KMS-11 (cell line): ENCODE data around the gene SH3GLB2.

Experiments
- H2AFZ ChIP-seq: fragments of 200-600 bp; sonication (generic); 2 replicates; pipeline ENCODE4 v1.6.1; 2016; ENCODE audit warnings: antibody characterized with exemption, mixed run types, low read depth
- H3K27ac ChIP-seq: fragments of 200-600 bp; sonication (generic); 2 replicates; pipeline ENCODE4 v1.6.1; 2016; ENCODE audit warnings: mild to moderate bottlenecking, mixed run types
- H3K27me3 ChIP-seq: fragments of 200-600 bp; sonication (generic); 2 replicates; pipeline ENCODE4 v1.6.1; 2017; ENCODE audit warnings: mild to moderate bottlenecking, low read depth, mixed run types, moderate library complexity; ENCODE audit not compliant: insufficient read depth
- H3K36me3 ChIP-seq: fragments of 200-600 bp; sonication (generic); 2 replicates; pipeline ENCODE4 v1.6.1; 2017; ENCODE audit warnings: mild to moderate bottlenecking, mixed run types; ENCODE audit not compliant: insufficient read depth
- H3K4me1 ChIP-seq: fragments of 200-600 bp; sonication (generic); 2 replicates; pipeline ENCODE4 v1.6.1; 2016; ENCODE audit warnings: mild to moderate bottlenecking, low read depth, mixed run types; ENCODE audit not compliant: poor library complexity, severe bottlenecking
- H3K4me2 ChIP-seq: fragments of 200-600 bp; sonication (generic); 2 replicates; pipeline ENCODE4 v1.7.0; 2016; ENCODE audit warnings: mild to moderate bottlenecking, mixed run types
- H3K4me3 ChIP-seq: fragments of 200-600 bp; sonication (generic); IDR thresholded peaks from 2 replicates; pipeline ENCODE4 v1.6.1; 2017; ENCODE audit warnings: low read depth, low read length, mixed read lengths; ENCODE audit not compliant: insufficient read depth
- H3K79me2 ChIP-seq: fragments of 200-600 bp; sonication (generic); 2 replicates; pipeline ENCODE4 v1.6.1; 2016; ENCODE audit warnings: low read depth, mixed run types; ENCODE audit not compliant: insufficient read depth
- H3K9ac ChIP-seq: fragments of 200-600 bp; sonication (generic); 2 replicates; pipeline ENCODE4 v1.6.1; 2016; ENCODE audit warnings: mild to moderate bottlenecking, mixed run types
- H4K20me1 ChIP-seq: fragments of 200-600 bp; sonication (generic); 2 replicates; pipeline ENCODE4 v1.6.1; 2016; ENCODE audit warnings: mild to moderate bottlenecking, mixed run types; ENCODE audit not compliant: insufficient read depth
- TF ChIP-seq, protein P1 (sequence below): fragments of 200-600 bp; sonication (generic); conservative IDR thresholded peaks from 2 replicates; pipeline ENCODE4 v1.6.1; 2017; ENCODE audit warnings: low read depth, mild to moderate bottlenecking, antibody characterized with exemption, low read length, moderate library complexity, mixed read lengths

Gene SH3GLB2

DNA sequence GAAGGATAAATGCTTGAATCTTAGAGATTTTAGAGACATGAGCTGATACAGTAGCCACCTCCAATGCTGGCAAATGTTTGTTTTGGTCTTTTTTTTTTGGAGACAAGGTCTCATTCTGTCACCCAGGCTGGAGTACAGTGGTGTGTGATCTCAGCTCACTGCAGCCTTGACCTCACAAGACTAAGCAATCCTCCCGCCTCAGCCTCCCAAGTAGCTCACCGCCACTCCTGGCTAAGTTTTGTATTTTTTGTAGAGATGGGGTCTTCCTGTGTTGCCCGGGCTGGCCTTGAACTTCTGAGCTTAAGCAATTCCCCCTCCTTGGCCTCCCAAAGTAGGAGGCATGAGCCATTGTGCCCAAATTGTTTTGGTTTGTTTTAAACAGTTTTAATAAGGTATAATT lies 46.0 kb upstream of the SH3GLB2 start:
- Histone ChIP-seq H3K27me3 (no peaks in the 10 kb centered on the region), H3K9ac (no peak overlapping the region), H3K36me3 (no peaks in the 10 kb centered on the region), H3K4me2 (no peak overlapping the region), H3K79me2 (no peaks in the 10 kb centered on the region), H4K20me1 (no peaks in the 10 kb centered on the region), H3K4me1 (no peaks in the 10 kb centered on the region), H2AFZ (no peak overlapping the region), H3K4me3 (no peak overlapping the region), H3K27ac (no peak overlapping the region)
- TF ChIP-seq, protein P1, sequence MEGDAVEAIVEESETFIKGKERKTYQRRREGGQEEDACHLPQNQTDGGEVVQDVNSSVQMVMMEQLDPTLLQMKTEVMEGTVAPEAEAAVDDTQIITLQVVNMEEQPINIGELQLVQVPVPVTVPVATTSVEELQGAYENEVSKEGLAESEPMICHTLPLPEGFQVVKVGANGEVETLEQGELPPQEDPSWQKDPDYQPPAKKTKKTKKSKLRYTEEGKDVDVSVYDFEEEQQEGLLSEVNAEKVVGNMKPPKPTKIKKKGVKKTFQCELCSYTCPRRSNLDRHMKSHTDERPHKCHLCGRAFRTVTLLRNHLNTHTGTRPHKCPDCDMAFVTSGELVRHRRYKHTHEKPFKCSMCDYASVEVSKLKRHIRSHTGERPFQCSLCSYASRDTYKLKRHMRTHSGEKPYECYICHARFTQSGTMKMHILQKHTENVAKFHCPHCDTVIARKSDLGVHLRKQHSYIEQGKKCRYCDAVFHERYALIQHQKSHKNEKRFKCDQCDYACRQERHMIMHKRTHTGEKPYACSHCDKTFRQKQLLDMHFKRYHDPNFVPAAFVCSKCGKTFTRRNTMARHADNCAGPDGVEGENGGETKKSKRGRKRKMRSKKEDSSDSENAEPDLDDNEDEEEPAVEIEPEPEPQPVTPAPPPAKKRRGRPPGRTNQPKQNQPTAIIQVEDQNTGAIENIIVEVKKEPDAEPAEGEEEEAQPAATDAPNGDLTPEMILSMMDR: no peak

DNA sequence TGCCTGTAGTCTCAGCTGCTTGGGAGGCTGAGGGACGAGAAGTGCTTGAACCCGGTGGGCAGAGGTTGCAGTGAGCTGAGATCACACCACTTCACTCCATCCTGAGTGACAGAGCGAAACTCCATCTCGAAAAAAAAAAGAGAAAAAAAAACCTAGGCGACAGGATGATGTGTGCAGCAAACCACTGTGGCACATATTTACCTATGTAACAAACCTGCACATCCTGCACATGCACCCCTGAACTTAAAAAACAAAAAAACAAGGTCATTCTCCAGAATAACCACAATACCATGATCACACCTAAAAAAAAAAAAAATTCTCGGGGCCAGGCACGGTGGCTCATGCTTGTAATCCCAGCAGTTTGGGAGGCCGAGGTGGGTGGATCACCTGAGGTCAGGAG lies 45.3 kb upstream of the SH3GLB2 start:
- H3K27ac ChIP-seq: no peak overlapping the region

DNA sequence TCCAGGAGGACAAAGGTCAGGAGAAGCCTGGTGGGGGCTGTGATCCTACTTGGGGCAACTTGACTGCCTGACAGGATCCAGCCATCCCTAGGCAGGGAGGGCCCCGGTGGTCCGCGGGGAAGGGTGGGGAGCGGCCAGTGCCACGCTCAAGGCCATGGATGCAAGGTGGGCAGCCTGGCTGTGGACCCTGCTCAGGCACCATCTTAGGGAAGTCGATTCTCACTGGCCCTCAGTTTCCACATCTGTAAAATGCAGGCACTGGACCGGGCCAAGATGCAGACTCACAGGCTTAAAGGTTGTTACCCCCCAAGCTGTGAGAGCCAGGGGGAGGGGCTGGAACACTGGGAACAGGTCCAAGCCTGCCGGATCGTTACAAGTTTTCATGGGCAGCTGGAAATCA lies 44.0 kb upstream of the SH3GLB2 start:
- Histone ChIP-seq H3K4me1 (no peaks in the 10 kb centered on the region), H4K20me1 (no peaks in the 10 kb centered on the region), H3K79me2 (no peaks in the 10 kb centered on the region), H3K4me2 (no peak overlapping the region), H2AFZ (no peak overlapping the region), H3K4me3 (no peak overlapping the region), H3K9ac (no peak overlapping the region), H3K27me3 (no peaks in the 10 kb centered on the region), H3K36me3 (no peaks in the 10 kb centered on the region), H3K27ac (no peak overlapping the region)
- TF ChIP-seq, protein P1: no peak

More for the DNA sequence above, 45.3 kb upstream of the SH3GLB2 start:
- Histone ChIP-seq H3K4me3 (no peak overlapping the region), H3K79me2 (no peaks in the 10 kb centered on the region), H4K20me1 (no peaks in the 10 kb centered on the region), H3K27me3 (no peaks in the 10 kb centered on the region), H3K9ac (no peak overlapping the region), H3K36me3 (no peaks in the 10 kb centered on the region), H3K4me2 (no peak overlapping the region), H3K4me1 (no peaks in the 10 kb centered on the region), H2AFZ (no peak overlapping the region)
- TF ChIP-seq, protein P1: no peak

DNA sequence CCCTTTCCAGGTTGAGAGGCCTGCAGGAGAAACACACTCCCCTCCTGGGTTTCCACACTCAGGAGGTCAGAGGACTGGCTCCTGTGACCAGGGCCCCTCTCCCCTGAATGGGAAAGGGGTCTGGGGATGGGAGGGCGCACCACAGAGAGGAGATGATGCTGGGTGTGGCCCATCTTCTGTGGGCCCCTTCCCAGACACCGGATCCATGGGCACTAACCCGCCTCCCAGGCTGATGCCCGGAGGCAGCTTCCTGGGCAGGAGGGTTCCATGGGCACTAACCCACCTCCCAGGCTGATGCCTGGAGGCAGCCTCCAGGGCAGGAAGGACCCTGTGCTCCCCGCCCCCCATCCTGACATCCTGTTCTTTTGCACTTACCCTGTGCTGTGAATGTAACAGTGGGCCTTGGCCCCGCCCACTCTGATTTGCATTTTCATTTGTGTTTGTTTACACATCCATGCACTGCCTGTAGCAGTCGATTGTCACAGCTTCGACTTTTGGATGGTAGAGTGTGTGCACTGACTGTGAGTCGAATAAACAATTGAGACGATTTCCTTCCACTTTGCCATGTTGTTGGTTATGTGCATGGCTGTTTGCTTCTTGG lies 43.5 kb upstream of the SH3GLB2 start:
- TF ChIP-seq, protein P1: no peak
- H2AFZ ChIP-seq: no peak overlapping the region
- H3K9ac ChIP-seq: no peak overlapping the region
- H3K27me3 ChIP-seq: no peaks in the 10 kb centered on the region
- no peaks in the 10 kb centered on the region for H3K79me2 ChIP-seq
- H4K20me1 ChIP-seq: no peaks in the 10 kb centered on the region
- no peak overlapping the region for H3K4me2 ChIP-seq
- H3K4me1 ChIP-seq: no peaks in the 10 kb centered on the region
- no peak overlapping the region for H3K4me3 ChIP-seq
- no peak overlapping the region for H3K27ac ChIP-seq
- H3K36me3 ChIP-seq: no peaks in the 10 kb centered on the region
